GM12892 (cell line): ENCODE data around the gene EPHB1.

Experiments used
- DNase-seq: peaks from one replicate; pipeline ENCODE4 v3.0.0; 2011; ENCODE audit not compliant: insufficient read length
- FAIRE-seq: peaks from 2 replicates; lab custom pipeline; 2011; peaks lifted over from hg19 to GRCh38; lab: Jason Lieb, UNC
- POLR2A ChIP-seq: IDR thresholded peaks from 2 replicates; pipeline ENCODE4 v1.6.1; 2011; ENCODE audit warnings: low read depth, low read length, control low read depth
- POLR2AphosphoS5 ChIP-seq: IDR thresholded peaks from 2 replicates; pipeline ENCODE4 v1.6.1; 2011; ENCODE audit warnings: low read depth, low read length, control low read depth
- TAF1 ChIP-seq: IDR thresholded peaks from 2 replicates; pipeline ENCODE4 v1.6.1; 2011; ENCODE audit warnings: low read depth, mild to moderate bottlenecking, control low read depth, low read length, borderline replicate concordance

EPHB1 gene

GRCh38 chr3:135118792-135119191 lies 323.7 kb downstream of the EPHB1 start:
- no peak for TF ChIP-seq POLR2AphosphoS5
- no peak for TF ChIP-seq POLR2A
- no peak for TF ChIP-seq TAF1
- DNase-seq (no peak), FAIRE-seq (no peak)

- no peak for TF ChIP-seq POLR2A
- TF ChIP-seq TAF1 = no peak
- FAIRE-seq (no peak), DNase-seq (no peak)
Observed at GRCh38 chr3:135125171-135125801, 330.2 kb downstream of the EPHB1 start.

- DNase-seq = no peak
- no peak for TF ChIP-seq POLR2AphosphoS5
- no peak for TF ChIP-seq POLR2A
- no peak for TF ChIP-seq TAF1
- no peak for FAIRE-seq
Observed at GRCh38 chr3:135127946-135128470, 332.9 kb downstream of the EPHB1 start.

- TF ChIP-seq POLR2AphosphoS5 (no peak), POLR2A (no peak), TAF1 (no peak)
- no peak for FAIRE-seq
- no peak for DNase-seq
Observed at GRCh38 chr3:135128818-135129217, 333.8 kb downstream of the EPHB1 start.

GRCh38 chr3:135131290-135131689 lies 336.2 kb downstream of the EPHB1 start:
- no peak for DNase-seq
- no peak for FAIRE-seq
- TF ChIP-seq POLR2A (no peak), POLR2AphosphoS5 (no peak), TAF1 (no peak)

- FAIRE-seq = no peak
- DNase-seq = no peak
- TF ChIP-seq TAF1 = no peak
Observed at GRCh38 chr3:135133905-135134683, 339.0 kb downstream of the EPHB1 start.

- FAIRE-seq = no peak
- no peak for TF ChIP-seq POLR2A
- no peak for TF ChIP-seq POLR2AphosphoS5
- no peak for TF ChIP-seq TAF1
- DNase-seq = no peak
Observed at GRCh38 chr3:135134684-135135075, 339.6 kb downstream of the EPHB1 start.

- DNase-seq (no peak), FAIRE-seq (no peak)
- TF ChIP-seq POLR2AphosphoS5 (no peak), TAF1 (no peak), POLR2A (no peak)
Observed at GRCh38 chr3:135135445-135135844, 340.4 kb downstream of the EPHB1 start.

- no peak for TF ChIP-seq POLR2AphosphoS5
- TF ChIP-seq POLR2A = no peak
- TF ChIP-seq TAF1 = no peak
- DNase-seq = no peak
- no peak for FAIRE-seq
Observed at GRCh38 chr3:135136361-135137100, 341.5 kb downstream of the EPHB1 start.

- FAIRE-seq (no peak), DNase-seq (no peak)
- TF ChIP-seq TAF1 (no peak), POLR2AphosphoS5 (no peak), POLR2A (no peak)
Observed at GRCh38 chr3:135137296-135137695, 342.2 kb downstream of the EPHB1 start.

GRCh38 chr3:135138776-135139175 lies 343.7 kb downstream of the EPHB1 start:
- TF ChIP-seq POLR2AphosphoS5 (no peak), TAF1 (no peak), POLR2A (no peak)
- no peak for DNase-seq
- no peak for FAIRE-seq
